Aortic smooth muscle cell (primary cell): ENCODE data around the gene PRUNE1. TPM values are rescaled to one million over a fixed set of nuclear protein-coding genes. Genes with fewer than 3 reads are reported as not detected.

Source experiments
- total RNA-seq: library from RNA; depleted of rRNA; stranded (reverse); fragments of >200 nt; gene quantifications from 2 replicates; pipeline ENCODE4 v1.2.3, GENCODE V29; 2014

PRUNE1 gene, protein sequence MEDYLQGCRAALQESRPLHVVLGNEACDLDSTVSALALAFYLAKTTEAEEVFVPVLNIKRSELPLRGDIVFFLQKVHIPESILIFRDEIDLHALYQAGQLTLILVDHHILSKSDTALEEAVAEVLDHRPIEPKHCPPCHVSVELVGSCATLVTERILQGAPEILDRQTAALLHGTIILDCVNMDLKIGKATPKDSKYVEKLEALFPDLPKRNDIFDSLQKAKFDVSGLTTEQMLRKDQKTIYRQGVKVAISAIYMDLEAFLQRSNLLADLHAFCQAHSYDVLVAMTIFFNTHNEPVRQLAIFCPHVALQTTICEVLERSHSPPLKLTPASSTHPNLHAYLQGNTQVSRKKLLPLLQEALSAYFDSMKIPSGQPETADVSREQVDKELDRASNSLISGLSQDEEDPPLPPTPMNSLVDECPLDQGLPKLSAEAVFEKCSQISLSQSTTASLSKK
- total RNA-seq = 7.3 and 8.0 TPM in 2 replicates

DNA sequence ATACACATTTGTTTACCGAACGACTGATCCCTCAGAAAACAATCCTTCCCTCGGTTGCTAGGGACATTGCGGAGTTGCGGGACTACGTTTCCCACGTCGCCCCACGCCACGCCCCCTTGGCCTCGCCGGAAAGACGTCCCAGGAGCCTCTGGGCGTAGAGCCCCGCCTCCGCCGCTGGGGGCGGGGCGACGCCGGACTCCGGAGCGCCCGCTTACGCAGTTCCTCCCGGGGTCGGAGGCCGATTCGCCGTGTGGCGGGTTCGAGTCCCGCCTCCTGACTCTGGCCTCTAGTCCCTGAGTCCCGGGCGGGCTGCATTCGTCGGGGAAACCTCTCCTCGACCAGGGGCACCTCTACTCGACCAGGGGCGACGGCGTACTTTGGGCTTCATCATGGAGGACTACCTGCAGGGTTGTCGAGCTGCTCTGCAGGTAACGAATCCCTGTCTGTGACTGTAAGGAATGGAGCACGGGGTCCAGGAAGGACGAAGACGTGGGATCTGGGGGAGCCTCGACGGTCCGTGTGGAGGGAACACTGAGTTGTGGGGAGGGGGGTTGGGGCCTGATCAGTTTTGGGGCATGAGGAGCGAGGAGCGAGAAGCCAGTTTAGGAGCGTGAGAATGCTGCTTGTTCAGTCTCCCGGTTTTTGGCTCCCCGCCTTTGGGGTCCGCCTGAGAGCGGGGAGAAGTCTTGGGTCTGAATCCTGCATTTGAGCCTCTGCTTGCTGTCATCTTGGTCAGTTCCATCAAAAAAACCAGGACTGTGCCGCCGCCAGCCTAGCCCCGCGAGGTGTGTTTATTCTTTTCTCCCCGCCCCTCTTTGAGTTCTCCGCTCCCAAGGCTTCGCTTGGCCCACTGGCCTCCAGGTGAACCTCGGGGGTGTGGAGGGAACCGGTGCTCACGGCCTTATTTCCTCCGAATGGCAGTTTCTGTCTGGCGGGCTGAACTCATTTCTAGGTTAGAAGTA is at the start of gene PRUNE1:
TSS of gene PRUNE1 (plus strand) at position 206 of the 962 bp plus-strand sequence. CDS start at position 390, 184 bp downstream.

DNA sequence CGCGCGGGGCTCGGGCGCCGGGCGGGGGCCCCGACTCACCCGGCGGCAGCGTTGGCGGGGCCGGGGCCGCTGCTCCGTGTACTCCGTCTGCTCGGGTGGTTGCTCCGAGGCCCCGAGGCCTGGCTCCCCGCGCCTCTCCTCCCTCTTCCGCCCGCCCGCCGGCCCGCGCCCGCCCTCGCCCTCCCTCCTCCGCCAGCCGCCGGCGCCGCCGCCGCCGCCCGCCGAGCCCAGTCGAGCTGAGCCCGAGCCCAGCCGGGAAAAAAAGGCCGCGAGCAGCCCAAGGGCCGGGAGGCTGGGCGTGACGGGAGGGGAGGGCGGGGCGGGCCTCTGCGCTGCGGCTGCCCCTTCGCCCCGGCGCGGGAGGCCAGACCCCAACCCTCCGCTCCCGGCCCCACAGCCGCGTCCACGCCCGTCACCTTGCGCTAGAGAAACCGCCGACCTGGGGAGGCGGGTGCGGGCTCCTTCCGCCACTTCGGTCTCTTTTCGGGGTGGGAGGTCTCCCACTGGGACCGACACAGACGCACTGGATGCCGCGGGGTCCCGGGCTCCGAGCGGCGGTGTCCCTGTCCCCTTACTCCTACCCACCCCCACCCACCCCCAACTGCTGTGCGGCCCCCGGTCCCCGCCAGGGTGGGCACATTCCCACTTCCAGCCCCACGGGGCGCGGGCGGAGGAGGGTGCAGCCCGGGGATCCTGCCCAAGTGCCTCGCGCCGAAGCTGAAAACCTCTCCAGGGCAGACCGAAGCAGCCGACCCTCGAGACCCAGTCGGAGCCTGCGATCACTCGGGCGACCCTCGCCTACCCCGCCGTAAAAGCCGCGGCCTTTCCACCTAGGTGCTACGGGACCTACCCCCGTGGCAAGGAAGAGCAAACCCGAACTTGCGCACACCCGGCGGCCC is 33.4 kb upstream of the PRUNE1 start, which contains the start of gene CERS2:
TSS of gene CERS2 (minus strand) at position 256 of the 899 bp plus-strand sequence. CDS start 5,745 bp downstream, outside the sequence.

DNA sequence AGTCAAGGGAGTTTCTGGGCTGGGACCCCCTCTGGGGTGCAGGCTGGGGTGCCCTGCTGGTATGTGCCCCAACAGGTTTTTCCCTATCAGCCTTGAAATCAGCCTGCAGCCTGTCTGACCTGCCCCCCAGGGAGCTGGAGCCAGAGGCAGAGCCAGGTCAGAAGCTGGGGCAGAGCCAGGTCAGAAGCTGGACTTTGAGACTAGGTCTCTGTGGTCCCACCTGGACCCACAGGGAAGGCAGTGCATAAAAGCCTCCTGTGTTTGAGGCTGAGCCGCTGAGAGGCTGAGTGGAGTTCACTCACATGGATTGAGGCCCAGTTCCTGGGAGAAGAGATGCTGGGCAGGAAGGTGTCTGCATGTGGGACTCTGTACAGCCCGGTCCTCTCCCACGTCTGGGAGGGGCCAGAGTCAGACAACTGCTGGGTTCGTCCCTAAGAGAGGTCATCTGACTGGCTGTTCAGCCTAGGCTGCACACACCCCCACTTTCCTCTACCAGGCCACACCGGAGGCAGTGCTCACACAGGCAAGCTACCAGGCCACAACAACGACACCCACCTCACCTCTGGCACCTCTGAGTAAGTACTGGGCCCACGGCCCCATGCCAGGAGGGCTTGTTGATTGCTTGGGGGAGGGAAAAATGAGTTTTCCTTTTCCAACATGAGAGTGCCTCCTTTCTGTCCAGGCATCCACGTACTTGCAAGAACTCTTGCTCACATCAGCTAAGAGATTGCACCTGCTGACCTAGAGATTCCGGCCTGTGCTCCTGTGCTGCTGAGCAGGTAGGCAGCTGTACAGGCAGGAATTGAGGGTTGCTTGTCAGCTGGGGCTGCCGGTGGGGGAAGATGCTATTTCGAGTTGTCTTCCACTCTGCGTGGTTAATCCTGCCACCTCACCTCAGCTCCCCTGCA is 26.2 kb upstream of the PRUNE1 start, which contains the start of gene ANXA9:
TSS of gene ANXA9 (plus strand) at position 488 of the 908 bp plus-strand sequence. CDS start 814 bp downstream, outside the sequence.

DNA sequence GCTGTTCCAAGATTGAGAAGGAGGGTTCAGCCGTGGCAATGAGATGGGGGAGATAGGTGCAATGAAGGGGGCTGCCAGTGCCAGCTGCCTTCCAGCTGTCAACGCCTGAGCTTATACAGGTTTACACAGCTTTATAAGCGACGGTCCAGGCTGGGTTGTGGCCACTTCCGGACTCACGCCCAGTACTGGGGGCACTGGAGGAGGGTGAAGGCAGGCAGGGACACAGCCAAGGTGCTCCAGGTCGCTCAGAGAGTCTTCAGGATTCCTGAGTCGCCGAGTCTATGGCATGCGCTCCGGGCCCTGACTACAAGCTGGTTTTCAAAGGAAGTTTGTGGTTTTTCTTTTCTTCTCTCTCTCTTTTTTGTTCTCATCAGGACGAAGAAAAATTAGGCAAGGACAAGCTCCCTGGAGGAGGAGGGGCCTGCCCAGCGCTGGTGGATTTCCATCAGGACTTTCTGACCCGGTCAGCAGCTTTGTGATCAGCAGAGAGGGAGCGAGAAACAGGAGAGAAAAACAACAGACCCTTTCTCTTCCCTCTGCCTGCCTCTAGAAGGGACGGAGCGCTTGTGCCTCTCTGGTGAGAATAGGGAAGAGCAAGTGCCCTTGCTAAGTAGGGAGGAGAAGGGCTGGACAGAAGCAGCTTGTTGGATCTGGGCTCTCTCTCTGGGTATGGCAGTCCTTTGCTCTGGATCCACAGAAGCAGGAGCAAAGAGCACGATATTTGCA is 1.8 kb upstream of the PRUNE1 start, which contains the start of gene MINDY1:
TSS of gene MINDY1 (minus strand) at position 576 of the 726 bp plus-strand sequence. CDS start 4,285 bp downstream, outside the sequence.

DNA sequence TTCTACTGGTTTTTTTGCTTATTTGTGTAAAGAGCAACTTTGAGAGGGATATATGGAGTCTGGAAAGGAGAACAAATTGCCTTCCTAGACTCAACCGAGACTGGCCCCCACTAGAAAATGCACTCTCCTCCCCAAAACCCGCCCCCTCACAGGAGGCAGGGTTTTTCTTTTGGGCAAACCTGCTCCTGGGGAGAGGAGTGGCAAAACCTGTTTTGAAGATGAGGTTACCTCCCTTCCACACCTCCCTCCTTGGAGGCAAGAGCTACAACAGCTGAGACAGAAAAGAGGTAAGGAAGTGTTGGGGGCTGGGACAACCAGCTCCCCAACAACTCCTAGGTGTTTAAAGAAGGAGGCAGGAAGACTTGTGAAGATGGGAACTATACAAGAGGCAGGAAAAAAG is 28.1 kb downstream of the PRUNE1 start, which contains the start of gene BNIPL:
TSS of gene BNIPL (plus strand) at position 231 of the 400 bp plus-strand sequence. CDS start at position 371, 140 bp downstream.

DNA sequence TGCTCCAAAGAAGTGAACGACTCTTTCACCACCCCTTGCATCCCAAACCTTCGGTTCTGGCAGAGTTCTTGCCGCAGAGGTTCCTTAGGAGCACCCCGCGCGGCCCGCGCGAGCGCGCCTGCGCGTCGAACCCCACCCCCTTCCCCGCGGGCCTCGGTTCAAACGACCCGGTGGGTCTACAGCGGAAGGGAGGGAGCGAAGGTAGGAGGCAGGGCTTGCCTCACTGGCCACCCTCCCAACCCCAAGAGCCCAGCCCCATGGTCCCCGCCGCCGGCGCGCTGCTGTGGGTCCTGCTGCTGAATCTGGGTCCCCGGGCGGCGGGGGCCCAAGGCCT is 39.3 kb downstream of the PRUNE1 start, which contains the start of gene C1orf56:
TSS of gene C1orf56 (plus strand) at position 161 of the 334 bp plus-strand sequence. CDS start at position 258, 97 bp downstream.

DNA sequence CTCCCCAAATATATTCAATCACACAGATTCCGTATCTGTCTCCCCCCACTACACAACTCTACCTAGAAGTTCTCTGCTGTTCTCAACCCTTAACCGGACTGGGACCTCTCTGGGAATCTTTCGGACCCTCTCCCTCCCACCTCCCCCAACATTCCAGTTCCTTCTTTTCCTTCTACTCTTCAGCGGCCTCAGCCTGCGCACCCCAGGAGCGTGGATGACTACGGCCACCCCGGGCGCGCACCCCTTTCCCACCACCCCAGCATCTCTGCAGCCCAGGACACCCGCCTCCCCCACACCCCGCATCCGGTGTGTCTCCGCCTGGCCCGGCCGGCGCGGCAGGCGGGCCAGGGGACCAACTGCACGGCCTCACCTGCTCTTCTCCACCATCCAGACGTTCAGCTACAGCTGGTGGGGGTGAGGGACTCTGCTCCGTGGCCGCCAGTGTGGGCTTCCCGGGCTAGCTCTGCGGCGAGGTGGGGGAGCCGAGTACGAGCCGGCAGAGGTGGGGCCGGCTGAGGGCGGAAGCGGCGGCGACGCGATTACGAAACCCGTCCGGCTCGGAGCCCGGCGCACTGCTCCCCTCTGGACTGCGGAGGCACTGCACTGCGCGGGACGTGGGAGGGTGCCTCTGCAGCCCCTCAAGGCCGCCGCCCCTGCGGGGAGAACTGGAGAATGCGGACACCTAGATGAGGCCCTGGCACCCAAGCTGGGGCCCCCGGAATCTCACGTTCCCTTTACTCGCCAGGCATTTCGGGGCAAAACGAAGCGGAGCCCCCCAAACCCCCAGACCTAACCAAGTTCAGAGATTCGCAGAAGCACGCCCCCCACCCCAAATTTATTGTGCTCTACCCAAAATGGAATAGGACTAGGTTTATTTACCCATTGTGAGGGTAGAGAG is 51.1 kb downstream of the PRUNE1 start, which contains the start of gene CDC42SE1:
TSS of gene CDC42SE1 (minus strand) at position 514 of the 898 bp plus-strand sequence. CDS start 3,892 bp downstream, outside the sequence.

DNA sequence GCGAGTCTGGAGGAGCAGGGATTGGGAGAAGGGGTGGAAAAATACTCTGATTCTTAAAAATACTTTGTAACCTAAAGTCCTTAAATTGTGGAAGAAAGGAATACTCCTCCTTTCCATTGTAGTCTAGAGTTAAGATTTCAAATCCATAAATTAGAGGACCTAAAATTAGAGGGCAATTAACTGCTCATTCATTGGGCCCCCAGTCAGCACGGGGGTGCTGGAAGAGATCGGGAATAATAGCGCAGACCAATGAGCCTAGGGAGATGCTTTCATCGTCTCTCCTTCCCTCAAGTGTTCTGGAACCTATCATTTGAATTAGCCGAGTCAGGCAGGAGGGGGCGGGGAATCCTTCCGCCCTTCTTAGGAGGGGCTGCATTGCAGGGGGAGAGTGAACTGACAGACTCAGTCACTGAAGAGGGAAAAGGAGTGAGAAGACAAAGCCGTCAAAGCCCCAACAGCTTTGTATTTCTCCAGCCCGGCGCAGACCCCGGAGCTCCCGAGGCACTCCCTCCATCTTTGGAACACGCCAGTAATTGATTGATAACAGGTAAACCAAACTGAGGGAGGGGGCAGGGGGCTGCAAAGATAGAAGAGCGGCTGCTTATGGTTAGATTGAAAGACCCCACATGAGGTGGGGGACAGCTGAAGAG is 51.9 kb downstream of the PRUNE1 start, which contains the start of gene MLLT11:
TSS of gene MLLT11 (plus strand) at position 391 of the 650 bp plus-strand sequence. CDS start 6,828 bp downstream, outside the sequence.

DNA sequence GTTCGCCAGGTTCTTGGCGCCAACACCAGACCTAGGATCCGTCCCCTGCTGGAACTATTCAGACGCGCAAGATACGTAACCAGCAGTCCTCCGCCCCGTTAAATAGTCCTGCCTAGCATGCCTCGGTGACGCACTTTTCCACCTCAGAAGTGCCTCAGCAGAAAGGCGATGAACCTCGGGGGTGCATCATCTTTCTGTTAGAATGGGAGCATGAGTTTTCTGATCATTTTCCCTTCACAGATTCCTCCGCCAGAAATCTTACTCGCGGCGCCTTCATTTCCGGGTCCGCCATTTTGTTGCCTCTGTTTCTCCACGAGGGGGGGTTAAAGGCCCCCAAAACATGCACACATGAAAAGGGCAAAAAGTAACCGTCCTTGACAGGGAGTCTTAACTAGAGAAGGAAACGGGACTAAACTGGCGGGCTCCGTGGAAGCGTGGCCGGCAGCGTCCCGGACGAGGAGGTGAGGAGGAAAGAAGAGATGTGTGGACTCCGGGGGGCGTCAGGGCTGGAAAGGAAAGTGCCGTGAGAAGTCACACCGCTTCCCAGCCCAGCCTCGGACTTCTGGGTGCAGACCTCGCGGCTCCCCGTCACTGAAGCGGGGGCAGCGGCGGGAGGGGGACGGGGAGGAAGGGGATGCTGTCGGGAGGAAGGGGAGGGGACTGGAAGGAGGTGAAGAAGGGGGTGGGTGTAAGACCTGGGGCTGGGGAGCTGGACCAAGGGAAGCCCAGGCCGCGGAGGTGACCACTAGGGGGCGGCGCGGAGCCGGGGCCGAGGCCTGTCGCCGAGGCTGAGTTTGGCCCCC is 62.4 kb downstream of the PRUNE1 start, which contains the start of gene GABPB2:
TSS of gene GABPB2 (plus strand) at position 288 of the 803 bp plus-strand sequence. CDS start 17,429 bp downstream, outside the sequence.

Other genes starting within 250 kb of the PRUNE1 start
- 25.8 and 41.1 TPM in 2 replicates for gene CTSS, start 242.7 kb upstream of the PRUNE1 start, total RNA-seq
- gene CTSK, start 200.2 kb upstream of the PRUNE1 start, total RNA-seq = 139 and 237 TPM in 2 replicates
- 36.3 and 42.2 TPM in 2 replicates for gene ARNT, start 131.8 kb upstream of the PRUNE1 start, total RNA-seq
- not detected in 2 replicates for gene CTXND2, start 121.3 kb upstream of the PRUNE1 start, total RNA-seq
- gene SETDB1, start 82.1 kb upstream of the PRUNE1 start, total RNA-seq = 25.8 and 32.0 TPM in 2 replicates
- gene CERS2, start 33.6 kb upstream of the PRUNE1 start, total RNA-seq = 148 and 157 TPM in 2 replicates
- gene ANXA9, start 26.2 kb upstream of the PRUNE1 start, total RNA-seq = 0.06 and 0.26 TPM in 2 replicates
- 18.2 and 23.4 TPM in 2 replicates for gene MINDY1, start 1.5 kb upstream of the PRUNE1 start, total RNA-seq
- gene BNIPL, start 28.1 kb downstream of the PRUNE1 start, total RNA-seq = 0.25 and 0.40 TPM in 2 replicates
- 0.92 and 1.2 TPM in 2 replicates for gene C1orf56, start 39.3 kb downstream of the PRUNE1 start, total RNA-seq
- gene CDC42SE1, start 51.2 kb downstream of the PRUNE1 start, total RNA-seq = 54.8 and 56.1 TPM in 2 replicates
- gene MLLT11, start 51.9 kb downstream of the PRUNE1 start, total RNA-seq = 4.2 and 4.5 TPM in 2 replicates
- gene GABPB2, start 62.3 kb downstream of the PRUNE1 start, total RNA-seq = 24.0 and 25.0 TPM in 2 replicates
- gene SEMA6C, start 138.2 kb downstream of the PRUNE1 start, total RNA-seq = 0.53 and 1.1 TPM in 2 replicates
- not detected in 2 replicates for gene TNFAIP8L2, start 148.2 kb downstream of the PRUNE1 start, total RNA-seq
- 5.8 and 6.9 TPM in 2 replicates for gene LYSMD1, start 157.5 kb downstream of the PRUNE1 start, total RNA-seq
- 33.3 and 33.8 TPM in 2 replicates for gene SCNM1, start 157.7 kb downstream of the PRUNE1 start, total RNA-seq
- 0.56 TPM in 1 of 2 replicates, not detected in the other for gene TMOD4, start 167.5 kb downstream of the PRUNE1 start, total RNA-seq
- gene VPS72, start 181.7 kb downstream of the PRUNE1 start, total RNA-seq = 44.5 and 44.6 TPM in 2 replicates
- 46.6 and 52.7 TPM in 2 replicates for gene PIP5K1A, start 190.1 kb downstream of the PRUNE1 start, total RNA-seq
- gene PSMD4, start 246.3 kb downstream of the PRUNE1 start, total RNA-seq = 243 and 269 TPM in 2 replicates